G401.6 (cell line): ENCODE data around the gene UBXN6.

Experiments used
- FAIRE-seq: peaks from 2 replicates; lab custom pipeline; 2012; peaks lifted over from hg19 to GRCh38; lab: Jason Lieb, UNC

UBXN6 gene

DNA sequence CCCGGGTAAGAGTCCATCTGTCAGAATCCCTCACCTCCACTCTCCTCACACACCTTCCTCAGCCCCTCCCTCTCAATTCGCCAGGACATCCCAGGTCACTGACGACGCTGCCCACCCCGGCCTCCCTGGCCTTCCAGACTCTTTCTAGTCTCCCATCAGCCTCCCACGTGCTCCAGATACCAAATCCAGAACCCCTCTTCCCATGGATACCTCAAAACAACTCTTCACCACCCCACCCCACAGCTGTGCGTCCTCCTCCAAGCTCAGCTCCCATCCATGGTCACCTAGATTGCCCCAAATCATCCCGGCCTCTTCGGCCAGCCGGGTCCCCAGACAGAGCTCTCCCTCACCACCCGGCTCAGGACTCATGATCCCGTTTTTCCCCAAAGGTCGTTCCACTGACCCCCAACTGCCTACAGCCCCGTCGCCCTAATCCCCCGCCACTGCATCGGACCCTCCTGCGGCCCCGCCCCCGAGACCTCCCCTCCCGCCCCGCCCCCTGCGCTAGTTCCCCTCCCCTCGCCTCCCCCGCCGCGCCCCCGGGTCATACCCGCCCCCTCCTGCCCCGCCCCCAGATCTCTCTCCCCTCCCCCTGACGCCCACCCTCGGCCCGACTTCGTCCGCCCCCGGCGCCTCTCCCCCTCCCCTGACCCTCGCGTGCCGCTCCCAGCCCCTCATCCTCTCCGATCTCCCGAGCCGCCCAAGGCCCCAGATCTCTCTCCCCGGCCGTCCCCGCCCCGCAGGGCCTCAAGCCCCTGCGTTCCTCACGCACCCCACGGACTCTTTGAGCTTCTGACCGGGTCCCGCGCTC lies 546 bp downstream of the UBXN6 start:
- FAIRE-seq: no peak

DNA sequence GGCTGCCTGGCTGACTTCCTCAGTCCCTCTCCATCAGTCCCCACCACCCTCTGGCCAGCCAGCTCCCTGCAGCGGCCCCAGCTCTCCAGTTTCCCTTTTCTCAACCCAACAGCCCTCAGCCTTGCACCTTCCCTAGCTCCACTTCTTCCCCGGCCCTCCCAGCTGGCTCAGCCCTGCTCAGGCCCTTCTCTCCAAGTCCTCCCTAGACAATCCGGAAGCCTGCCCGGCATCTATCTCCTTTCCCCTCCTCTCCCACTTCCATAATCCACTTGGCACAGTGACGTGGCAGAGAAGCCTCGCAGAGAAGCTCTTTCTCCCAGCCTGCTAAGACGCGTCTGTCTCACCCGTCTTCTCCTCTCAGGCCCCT lies 1.1 kb downstream of the UBXN6 start:
- no peak for FAIRE-seq

DNA sequence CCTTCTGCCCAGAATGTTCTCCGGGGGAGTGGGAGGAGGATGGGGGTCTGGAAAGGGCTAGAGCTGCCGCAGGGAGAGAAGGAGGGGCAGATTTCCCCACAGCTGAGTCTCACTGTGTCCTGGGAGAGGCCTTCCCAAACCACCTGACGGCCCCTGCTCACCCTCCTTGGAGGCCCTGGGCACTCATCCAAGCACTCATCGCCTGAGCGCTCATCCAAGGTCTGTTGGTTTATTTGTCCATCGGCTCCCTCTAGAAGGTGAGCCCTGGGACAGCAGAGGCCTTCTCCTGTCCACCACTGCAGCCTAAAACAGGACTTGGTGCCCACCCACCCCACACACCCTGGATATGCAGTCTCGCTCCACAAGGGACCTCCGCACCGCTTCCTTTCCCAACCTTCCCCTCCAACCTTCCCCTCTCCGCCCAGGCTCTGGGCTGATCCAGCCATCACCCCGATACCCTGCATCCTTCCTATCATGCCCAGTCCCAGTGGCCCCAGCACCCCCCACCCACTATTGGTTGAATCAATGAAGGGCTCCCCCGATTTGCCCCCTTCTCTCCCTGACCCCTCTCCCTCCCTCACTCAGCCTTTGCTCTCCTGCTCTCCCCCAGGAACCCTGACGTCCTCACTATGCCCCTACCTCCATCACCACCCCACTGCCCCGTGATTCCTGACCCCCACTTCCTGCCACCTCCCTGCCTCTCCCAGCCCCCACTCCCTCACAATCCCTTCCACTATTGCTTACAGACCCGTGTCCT lies 1.7 kb downstream of the UBXN6 start:
- FAIRE-seq: no peak

DNA sequence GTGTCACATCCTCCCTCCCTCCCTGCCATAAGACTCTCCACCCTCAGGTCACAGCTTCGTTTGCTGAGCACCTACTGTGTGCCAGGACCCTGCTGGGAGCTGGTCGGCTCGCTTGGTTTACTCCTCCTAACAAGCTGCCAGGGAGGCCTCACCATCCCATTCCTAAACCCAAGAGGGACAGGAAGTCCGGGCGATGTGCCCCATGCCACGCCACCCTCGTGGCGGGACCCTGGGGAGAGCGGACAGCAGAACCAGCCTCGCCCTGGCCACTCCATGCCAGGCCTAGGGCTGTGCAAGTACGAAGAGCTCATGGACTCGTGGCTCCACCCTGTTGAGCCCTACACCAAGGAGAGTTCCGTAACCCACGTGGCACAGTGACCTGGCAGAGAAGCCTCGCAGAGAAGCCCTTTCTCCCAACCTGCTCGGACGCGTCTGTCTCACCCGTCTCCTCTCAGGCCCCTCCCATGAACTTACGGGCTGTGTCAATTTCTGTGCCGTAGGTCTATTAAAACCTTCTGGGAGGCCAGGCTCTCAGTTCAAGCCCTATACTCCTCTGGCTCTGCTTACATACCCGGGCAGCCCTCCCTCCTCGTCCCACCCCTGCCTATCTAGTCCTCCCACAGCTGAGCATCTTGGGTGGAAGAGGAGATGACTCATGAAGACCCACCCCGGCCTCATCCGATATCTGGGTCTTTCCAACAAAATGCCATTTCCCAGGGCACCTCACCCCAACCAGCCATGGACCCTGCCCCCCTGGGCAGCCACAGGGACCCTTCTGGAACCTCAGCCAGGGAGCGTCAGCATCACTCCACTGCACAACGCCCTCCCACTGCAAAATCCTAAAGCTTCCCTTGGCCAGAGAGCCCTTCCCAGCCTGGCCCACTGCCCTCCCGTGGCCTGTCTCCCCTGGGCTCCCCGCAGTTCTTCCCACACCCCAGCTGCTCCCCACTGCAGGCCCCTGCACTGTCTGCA lies 2.6 kb downstream of the UBXN6 start:
- no peak for FAIRE-seq

DNA sequence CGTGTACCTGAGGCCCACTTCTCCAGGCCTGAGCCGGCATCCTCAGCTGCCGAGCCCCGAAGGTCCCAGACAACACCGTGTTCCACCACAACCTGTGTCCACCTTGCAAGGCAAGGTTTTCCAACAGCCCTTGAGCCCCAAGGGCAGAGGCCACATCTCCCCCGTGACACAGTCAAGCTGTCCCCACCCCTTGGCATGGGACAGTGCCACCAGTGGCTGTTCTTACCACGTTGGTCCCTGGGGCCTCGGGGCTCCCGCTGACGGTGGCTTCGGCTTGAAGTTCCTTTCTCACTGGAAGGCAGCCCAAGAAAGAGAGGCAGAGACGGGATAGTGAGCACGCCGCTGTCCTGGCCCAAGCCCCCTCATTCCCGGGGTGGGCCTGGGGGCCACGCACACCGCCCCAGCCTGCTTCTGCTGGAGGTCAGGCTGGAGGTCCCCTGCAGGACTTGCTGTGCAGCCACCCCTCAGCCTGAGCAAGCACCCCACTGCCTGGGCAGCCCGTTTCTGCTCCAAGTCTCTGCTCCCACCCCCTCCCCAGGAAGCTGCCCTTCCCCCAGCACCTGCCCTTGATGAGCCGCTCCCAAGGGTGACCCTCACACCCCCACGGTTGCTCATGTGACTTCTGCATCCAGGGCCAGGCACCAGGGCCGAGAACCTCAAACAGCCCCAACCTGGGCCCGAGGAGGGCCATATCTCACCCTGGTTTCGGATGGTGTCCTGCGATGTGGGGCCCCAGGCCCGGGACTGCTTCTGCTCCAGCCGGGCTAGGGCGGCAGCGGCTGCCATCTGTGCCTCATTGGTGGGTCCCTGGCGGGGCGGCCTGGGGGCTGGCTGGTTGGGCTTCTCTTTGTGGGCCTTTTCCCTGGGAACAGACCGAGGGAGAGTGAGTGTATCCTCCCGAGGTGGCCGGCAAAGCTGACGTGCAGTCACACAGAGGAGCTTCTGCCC lies 4.1 kb downstream of the UBXN6 start:
- no peak for FAIRE-seq

DNA sequence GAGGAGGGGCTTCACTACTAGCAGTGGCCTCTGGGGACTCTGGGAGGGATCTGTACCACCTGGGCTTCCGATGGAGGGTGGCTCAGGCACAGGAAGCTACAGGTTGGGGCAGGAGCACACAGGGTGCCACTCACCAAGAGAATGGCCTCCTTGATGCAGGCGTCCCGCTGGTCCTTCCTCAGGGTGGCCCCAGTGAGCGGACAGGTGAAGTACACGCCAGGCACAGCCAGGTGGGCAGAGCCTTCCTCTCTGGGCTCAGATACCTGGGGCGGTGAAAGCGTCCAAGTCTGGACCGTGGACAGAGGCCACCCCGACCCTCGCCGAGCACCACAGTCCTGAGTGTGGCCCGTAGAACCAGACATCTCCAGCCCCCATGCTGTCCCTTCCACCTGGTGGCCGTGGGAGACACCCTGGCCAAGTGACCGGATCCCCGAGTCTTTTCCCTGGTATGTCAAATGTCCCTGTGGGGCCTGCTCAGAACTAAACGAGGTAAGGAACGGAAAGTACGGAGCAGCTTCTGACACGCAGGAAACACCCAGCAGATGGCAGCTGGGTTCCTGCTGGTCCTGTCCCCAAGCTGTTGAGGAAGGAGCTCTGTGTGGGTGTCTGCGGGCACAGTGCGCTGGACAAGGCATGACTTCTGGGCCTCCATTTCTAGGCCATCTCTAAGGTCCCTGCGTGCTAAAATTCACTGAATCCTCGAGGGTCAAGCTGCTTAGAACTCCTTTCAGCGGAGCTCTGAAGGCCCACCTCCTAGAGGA lies 5.2 kb downstream of the UBXN6 start:
- no peak for FAIRE-seq

DNA sequence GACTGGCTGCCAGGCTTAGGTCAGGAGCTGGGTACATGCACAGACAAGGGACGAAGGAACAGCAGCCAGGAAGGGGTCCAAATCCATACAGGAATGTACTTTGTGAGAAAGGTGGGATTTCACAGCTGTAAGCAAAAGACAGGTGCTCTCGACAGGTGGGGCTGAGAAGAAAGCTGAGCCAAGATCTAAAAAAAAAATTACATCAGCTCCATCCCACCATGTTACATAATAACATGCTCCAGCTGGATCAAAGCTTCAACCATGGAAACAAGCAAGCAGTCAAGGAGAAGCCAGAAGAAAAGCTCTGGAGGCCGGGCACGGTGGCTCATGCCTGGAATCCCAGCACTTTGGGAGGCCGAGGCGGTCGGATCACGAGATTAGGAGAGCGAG lies 8.0 kb downstream of the UBXN6 start:
- FAIRE-seq: no peak

DNA sequence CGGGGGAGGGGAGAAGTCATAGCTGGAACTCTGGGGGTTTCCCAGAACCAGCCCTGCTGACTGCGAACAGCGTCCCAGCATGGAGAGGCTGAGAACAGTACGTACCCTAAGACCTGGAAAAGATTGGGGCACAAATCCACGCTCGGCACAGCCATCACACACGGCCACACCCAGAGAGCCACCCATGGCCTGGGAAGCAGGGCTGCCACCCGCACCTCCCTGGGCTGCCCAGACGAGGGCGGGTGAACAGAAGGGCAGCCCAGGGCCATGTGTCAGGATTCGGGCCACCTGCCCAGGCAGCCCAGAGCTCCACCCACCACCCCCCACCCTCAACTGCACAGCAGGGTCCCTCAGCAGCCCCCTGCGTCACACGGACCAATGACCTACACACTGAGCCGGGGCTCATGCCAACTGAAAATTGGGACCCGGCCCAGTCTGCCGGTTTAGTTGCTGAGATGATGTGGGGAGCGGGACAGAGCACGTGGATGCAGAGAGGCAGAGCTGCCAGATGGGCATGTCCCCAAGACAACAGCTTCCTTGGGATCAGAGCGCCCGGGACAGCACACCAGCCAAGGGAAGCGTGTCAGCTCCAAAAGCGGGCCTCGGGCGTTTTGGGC lies 8.5 kb downstream of the UBXN6 start:
- no peak for FAIRE-seq

DNA sequence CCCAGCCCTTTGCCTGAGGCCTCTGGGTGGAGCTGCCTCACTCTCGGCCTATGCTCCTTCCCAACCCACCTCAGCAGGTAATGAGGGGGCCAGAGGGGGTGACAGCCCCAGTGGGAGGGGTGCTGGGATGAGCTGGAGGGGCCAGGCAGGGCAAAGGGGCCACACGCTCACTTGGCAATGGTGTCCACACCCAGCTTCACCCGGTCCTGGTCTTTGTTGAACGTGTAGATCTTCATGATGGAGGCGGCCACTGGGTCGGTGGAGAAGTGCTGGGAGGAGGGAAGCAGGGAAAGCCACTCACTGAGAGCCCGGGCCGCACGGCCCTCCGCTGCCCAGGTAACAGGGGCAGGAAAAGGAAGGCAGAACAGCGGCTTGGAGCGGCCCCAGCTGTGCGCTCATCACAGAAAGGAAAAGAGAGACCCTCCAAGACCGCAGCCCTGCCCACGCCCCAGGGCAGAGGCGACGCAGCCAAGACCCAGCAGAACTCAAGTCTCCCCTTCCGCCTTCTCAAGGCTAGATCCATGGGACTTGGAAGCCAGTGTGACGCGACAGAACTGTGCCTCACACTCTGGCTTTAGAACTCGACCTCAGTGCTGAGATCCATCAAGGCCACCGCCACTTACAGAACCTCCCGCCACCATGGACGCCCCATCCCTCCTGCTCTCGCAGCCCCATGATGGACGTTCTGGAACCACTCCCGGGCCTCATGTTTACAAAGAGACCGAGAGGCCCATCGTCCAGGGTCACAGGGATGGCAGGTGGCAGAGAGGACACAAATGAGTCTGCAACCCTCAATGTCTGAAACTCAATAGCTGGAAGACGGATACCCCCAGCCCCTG lies 9.2 kb downstream of the UBXN6 start:
- no peak for FAIRE-seq

DNA sequence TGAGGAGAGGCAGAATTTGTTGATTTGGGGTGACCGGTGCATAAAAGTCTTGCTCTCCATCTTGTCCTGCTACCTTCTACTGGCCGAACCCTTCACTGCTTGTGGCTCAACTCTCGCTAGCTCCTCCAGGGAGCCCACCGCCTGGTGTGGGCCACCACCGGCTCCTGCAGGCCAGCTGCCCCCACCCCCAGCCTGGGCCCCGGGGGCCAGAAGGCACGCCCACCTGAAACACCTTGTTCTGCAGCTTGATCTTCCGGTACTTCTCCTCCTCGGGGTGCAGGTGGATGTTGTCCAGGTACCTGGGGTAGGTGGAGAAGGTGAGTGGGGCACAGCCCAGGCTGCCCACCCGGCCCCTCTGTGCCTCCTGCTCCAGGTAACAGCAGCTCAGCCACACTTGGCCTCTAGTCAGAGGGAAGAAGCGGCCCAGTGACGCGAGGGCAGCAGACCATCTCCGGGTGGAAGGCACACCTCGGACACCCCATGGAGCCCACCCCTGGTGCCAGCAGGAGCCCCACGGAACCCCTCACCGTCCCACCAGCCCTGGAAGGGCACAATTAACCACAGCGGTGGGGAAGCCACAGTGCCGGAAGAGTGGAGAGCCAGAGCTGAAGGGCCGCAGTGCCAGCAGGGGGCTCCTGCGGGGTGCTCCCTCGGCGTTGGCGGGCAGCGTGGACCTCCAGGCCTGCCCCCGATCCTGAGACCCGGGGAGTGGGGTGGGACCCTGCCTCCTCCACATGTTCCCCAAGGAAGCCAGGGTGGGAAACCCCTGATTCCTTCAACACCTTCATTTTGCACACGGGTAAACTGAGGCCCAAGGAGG lies 10.1 kb downstream of the UBXN6 start:
- no peak for FAIRE-seq

DNA sequence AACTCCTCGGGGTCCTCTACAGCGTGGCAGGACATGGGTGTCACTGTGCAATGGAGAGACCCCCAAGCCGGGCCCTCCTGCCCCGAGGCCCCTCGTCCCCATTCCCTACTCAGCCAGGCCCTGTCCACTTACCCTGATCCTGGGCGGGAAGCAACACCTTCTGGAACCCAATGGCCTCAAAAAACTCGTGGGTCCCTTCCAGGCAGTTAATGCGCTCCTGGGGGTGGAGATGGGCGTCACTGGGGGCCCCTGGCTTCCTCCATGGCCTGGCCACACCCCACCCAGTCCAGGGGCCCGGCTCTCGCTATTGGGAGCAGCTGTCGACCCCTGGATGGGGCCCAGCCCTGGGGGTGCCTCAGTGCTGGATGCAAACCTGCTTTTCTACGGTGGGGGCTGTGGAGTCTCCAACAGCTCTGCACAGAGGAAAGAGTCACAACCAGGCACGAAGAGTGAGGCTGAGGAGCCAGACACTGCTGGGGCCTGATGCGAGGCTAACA lies 10.8 kb downstream of the UBXN6 start:
- no peak for FAIRE-seq

DNA sequence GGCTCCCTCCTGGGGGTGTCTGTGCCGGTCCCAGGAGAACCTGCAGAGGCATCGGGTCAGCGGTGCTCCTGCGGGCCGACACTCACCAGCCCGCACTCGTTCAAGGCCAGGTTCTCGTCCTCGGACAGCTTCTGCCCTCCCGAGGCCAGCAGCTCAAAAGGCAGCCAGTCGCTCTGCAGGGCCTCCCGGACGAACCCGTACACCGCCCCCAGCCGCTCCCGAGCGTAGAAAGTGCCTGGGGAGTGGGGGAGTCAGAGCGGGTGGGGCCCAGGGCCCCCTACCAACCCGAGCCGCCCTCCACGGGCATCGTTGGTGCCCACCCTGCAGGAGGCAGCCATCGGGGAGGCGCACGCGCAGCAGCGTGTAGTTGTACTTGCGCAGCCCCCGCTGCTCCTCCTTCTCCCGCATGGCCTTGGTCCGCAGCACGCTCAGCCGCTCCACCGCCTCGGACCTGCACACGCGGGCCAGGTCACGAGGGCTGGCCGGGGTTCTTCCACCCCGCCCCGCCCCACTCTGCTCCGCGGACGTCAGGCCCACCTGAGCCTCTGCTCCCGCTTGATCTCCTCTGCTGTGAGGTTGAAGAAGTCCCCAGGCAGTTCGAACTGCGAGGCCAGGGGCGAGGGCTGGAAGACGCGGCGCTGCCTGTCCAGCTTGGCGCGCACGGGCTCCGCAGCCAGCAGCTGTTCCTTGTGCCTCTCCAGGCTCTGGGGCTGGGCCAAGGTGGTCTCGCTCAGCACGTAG lies 11.5 kb downstream of the UBXN6 start:
- FAIRE-seq: no peak

DNA sequence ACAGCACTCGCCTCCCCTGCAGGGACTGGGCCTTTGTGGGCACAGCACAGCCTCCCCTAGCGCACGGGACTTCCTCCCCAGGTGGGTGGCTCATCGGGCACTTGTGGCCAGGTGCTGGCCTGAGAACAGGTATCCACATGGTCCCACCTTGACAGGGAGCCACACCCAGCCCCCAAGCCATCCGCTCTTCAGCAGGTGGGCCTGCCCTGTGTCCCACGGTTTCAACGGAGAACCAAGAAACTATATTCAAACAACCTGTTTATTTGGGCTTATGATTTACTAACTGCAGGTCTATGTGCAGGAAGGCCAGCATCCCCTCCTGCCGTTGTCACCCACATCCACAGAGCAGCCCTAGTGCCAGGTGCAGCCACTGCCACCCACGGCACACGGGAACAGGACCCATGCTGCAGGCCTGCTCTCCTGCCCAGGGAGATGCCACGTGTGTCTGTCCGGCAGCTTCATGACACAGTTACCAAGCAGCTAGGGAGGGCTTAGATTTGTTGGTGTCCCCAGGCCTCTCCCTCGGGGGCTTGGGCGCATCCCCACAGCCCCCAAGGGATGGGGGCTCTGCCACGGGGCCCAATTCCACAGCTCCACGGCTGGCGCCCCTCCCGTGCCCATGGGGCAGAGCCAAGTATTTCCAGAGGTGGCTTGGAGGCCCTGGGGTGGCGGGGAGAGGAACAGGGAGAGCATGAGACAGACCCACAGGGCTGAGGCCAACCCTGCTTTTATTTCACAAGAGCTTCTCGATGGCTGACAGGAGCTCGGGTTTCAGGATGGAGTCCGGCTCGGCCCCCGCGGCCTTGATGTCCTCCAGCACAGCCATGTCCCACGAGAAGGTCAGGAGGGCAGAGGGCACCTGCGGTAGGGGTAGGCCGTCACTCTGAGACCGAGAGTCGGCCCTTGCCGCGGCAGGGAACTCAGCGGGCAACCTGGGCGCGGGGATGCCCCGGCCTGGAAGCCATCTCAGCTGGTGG lies 12.5 kb downstream of the UBXN6 start:
- no peak for FAIRE-seq

DNA sequence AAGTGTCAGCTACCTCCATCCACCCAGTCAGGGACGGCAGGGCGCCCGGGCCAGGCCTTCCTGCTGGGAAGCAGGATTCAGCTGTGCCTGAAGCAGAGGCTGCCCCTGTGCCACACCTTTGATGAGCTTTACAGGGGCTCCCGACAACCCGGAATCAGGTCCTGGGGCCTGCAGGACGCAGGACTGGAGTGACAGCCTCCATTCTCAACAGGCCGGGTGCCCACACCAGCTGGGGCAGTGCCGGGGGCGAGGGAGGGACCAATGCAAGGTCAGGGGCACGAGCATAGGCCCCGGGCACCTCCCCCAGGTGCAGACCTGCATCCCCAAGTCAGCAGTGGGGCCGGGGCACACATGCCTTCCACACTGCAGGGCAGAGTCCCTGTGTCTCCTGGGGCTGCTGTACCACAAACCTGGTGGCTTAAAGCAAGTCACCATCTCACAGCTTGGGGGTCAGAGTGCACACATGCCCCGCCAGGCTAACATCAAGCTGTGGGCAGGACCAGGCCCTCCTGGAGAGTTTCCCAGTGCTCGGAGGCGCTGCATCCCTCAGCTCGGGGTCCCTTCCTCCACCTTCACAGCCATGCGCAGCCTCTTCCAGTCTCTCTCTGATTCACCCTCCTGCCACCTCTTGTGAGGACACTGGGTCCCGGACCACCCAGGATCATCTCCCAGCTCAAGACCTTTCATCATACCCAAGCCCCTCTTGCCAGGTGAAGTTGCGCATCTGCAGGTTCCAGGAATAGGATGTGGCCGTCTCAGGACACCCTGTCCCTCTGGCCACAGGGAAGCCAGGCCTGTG lies 13.4 kb downstream of the UBXN6 start:
- no peak for FAIRE-seq

DNA sequence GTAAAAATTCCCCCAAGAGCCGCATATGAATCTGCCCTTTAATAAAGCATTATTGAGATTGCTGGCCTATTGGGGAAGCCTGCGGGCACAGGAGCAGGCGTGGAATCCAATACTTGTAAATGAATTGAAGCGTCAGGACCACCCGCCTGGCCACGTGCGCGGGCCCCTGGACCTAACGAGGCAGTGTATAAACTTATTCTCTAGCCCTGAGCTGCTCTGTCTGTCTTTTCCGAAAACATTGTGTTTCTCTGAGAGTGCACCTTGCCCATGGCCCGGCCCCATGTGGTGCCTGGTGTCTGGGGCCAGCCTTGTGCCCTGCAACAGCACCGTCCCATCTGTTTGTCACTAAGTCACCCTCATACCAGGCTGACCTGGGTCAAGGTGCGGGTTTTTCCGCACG lies 14.4 kb downstream of the UBXN6 start:
- FAIRE-seq: no peak

DNA sequence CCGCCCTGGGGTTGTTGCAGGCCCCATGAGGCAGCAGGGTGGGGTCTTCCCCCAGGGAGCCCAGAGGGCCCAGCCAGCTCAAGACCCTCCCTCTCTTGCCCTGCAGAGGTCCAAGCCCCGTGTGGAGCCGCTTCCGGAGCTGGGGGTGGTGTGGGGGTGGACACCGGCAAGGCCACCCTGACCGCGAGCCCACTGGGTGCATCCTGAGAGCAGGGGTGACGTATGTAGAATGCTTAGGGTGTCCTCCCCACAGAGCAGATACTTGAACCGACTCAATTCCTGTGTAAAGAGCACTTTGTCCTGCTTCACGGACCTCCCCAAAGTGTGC lies 14.8 kb downstream of the UBXN6 start:
- no peak for FAIRE-seq
